GM10248 (cell line): ENCODE data around the gene ROM1.

ENCODE experiments used
- CTCF ChIA-PET: fragments of 300-600 bp; sonication (Branson Sonifier 250); formaldehyde crosslinking; extraction: SDS; loops from one replicate; lab custom pipeline; 2021; ENCODE audit warnings: antibody characterized with exemption; lab: Yijun Ruan, JAX
- POLR2A ChIA-PET: fragments of 350-650 bp; sonication (Branson Sonifier 250); formaldehyde crosslinking; extraction: SDS; loops from one replicate; lab custom pipeline; 2020; ENCODE audit warnings: antibody characterized with exemption; lab: Yijun Ruan, JAX
- DNase-seq: peaks from one replicate; pipeline ENCODE4 v3.0.0; 2012; ENCODE audit errors: extremely low spot score
- CTCF ChIP-seq: IDR thresholded peaks from 2 replicates; pipeline ENCODE4 v1.5.1; 2012; ENCODE audit warnings: mild to moderate bottlenecking, low read depth; ENCODE audit errors: extremely low read depth, missing control alignments, control extremely low read depth

The ROM1 gene

GRCh38 chr11:62572431-62572830 lies 40.6 kb upstream of the ROM1 start:
- DNase-seq: no peak
- POLR2A ChIA-PET: interaction anchor here (0.8 kb wide), 1 partner anchor 20 kb away, joined by 3 read pairs; the partner anchor contains the start of gene TUT1
- CTCF ChIA-PET: interaction anchor here (1.0 to 4.7 kb wide), 3 partner anchors 13 to 30 kb away, joined by 4 to 52 read pairs (median 7); no protein-coding TSS in a partner anchor
- no peak for TF ChIP-seq CTCF

- ChIA-PET POLR2A (interaction anchor here (0.6 to 4.2 kb wide), 22 partner anchors 8 to 1214 kb away, joined by 3 to 87 read pairs (median 5); partner anchors contain the start of genes C11orf98, CSKMT, HNRNPUL2 and LBHD1), CTCF (interaction anchor here (0.7 to 4.7 kb wide), 6 partner anchors 10 to 149 kb away, joined by 3 to 52 read pairs (median 4); no protein-coding TSS in a partner anchor)
- no peak for TF ChIP-seq CTCF
- no peak for DNase-seq
These were observed 40.0 kb upstream of the ROM1 start for GRCh38 chr11:62573006-62573591.

- ChIA-PET CTCF (interaction anchor here (0.7 to 2.9 kb wide), 7 partner anchors 10 to 150 kb away, joined by 3 to 11 read pairs (median 4); no protein-coding TSS in a partner anchor), POLR2A (interaction anchor here (0.5 to 4.2 kb wide), 27 partner anchors 9 to 1214 kb away, joined by 3 to 87 read pairs (median 4); partner anchors contain the start of genes C11orf98, CSKMT, HNRNPUL2 and LBHD1)
- no peak for TF ChIP-seq CTCF
- DNase-seq: peak; percentile 99
These were observed 39.3 kb upstream of the ROM1 start, which contains the start of gene EEF1G for GRCh38 chr11:62573592-62574362. EEF1G (minus strand) TSS chr11:62573891; CDS start chr11:62573842, 49 bp downstream.

GRCh38 chr11:62574363-62575071 lies 38.5 kb upstream of the ROM1 start:
- POLR2A ChIA-PET: interaction anchor here (0.5 to 4.2 kb wide), 24 partner anchors 8 to 287 kb away, joined by 3 to 87 read pairs (median 6); partner anchors contain the start of genes C11orf98, CSKMT, HNRNPUL2 and MTA2
- peak; percentile 40 for DNase-seq

GRCh38 chr11:62575156-62575555 lies 37.9 kb upstream of the ROM1 start:
- no peak for DNase-seq
- CTCF ChIA-PET: interaction anchor here (0.7 to 2.9 kb wide), 8 partner anchors 8 to 151 kb away, joined by 3 to 11 read pairs (median 4); partner anchors contain the start of gene TUT1
- POLR2A ChIA-PET: interaction anchor here (0.7 to 4.2 kb wide), 5 partner anchors 17 to 254 kb away, joined by 3 to 87 read pairs (median 3); partner anchors contain the start of genes C11orf98, CSKMT and TUT1
- TF ChIP-seq CTCF: no peak

More at GRCh38 chr11:62574363-62575071, 38.5 kb upstream of the ROM1 start:
- TF ChIP-seq CTCF: no peak
- CTCF ChIA-PET: interaction anchor here (0.7 to 2.9 kb wide), 9 partner anchors 9 to 150 kb away, joined by 3 to 11 read pairs (median 4); partner anchors contain the start of gene TUT1
